ENCODE measurements around the gene SMARCD1. TPM values are rescaled to one million over a fixed set of nuclear protein-coding genes. Genes with fewer than 3 reads are reported as not detected.

SMARCD1 gene
- total and polyA plus RNA-seq, 9 of the 15 experiments (the other 6 are each of a cell fraction or from before 2014, with no cell fraction given) = 0.86 to 91.7 (median 48.0) TPM

DNA sequence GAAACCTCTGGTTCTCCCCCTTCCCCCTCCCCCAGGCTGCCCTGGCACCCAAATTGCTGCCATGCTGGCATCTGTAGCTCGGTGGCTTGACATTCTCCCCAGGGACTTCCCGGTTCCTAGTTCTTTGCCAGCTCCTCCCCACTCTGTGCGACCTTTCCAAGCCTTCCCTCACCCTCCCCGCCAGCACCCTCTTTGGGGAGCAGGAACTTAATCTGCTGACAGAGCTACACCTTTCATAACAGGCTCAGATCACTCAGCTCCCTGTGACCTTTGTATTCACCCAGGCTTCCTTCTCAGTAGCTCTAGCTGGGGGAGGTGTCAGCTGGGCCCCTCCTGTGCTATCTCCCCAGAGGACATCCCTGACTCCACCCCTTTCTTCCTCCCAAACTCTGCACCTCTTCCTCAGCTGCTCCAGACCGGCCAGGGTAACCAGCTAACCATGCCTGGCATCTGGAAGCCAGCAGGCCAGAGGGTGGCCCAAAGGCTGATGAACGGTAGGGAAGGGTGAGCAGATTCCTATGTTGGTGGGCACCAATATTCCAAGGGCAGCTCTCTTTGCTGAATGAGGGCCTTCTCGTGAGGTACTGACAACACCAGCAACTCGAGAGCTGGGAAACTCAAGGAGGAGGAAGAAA is 25.1 kb downstream of the SMARCD1 start (continued):
- TF ChIP-seq USF2 (CRISPR knock-in tag; IDR thresholded peaks at IDR 0.05) (no peak), GTF2A2 (tag; IDR thresholded peaks at IDR 0.05) (no peak), ZBTB7A (IDR thresholded peaks at IDR 0.05; ENCODE audit: borderline replicate concordance, control insufficient read depth, low read depth, low read length) (no peak), NFIC (IDR thresholded peaks at IDR 0.05) (no peak), IRF2 (CRISPR knock-in tag; IDR thresholded peaks at IDR 0.05) (no peak), ZC3H11A (IDR thresholded peaks at IDR 0.05; ENCODE audit: low read depth, low read length) (no peak), BHLHE40 (IDR thresholded peaks at IDR 0.05; ENCODE audit: low read length) (no peak), MYNN (IDR thresholded peaks at IDR 0.05) (no peak), MYNN (CRISPR knock-in tag; IDR thresholded peaks at IDR 0.05) (no peak), BCL6 (CRISPR knock-in tag; IDR thresholded peaks at IDR 0.05) (no peak), ZBTB1 (CRISPR knock-in tag; IDR thresholded peaks at IDR 0.05; ENCODE audit: borderline replicate concordance, low read depth) (no peak), ETV5 (CRISPR knock-in tag; IDR thresholded peaks at IDR 0.05; ENCODE audit: low read depth) (no peak), FOXK2 (conservative IDR thresholded peaks at IDR 0.05 in 1 of 2, IDR thresholded peaks at IDR 0.05 in 1 of 2; ENCODE audit: low read depth in 2 of 2) (peak in 1 of 2 experiments; percentile 28; a peak in 1 of 4 replicates)
- TF ChIP-seq, protein P1, sequence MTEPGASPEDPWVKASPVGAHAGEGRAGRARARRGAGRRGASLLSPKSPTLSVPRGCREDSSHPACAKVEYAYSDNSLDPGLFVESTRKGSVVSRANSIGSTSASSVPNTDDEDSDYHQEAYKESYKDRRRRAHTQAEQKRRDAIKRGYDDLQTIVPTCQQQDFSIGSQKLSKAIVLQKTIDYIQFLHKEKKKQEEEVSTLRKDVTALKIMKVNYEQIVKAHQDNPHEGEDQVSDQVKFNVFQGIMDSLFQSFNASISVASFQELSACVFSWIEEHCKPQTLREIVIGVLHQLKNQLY (CRISPR knock-in tag; conservative IDR thresholded peaks at IDR 0.05) = no peak
- TF ChIP-seq, protein P2, sequence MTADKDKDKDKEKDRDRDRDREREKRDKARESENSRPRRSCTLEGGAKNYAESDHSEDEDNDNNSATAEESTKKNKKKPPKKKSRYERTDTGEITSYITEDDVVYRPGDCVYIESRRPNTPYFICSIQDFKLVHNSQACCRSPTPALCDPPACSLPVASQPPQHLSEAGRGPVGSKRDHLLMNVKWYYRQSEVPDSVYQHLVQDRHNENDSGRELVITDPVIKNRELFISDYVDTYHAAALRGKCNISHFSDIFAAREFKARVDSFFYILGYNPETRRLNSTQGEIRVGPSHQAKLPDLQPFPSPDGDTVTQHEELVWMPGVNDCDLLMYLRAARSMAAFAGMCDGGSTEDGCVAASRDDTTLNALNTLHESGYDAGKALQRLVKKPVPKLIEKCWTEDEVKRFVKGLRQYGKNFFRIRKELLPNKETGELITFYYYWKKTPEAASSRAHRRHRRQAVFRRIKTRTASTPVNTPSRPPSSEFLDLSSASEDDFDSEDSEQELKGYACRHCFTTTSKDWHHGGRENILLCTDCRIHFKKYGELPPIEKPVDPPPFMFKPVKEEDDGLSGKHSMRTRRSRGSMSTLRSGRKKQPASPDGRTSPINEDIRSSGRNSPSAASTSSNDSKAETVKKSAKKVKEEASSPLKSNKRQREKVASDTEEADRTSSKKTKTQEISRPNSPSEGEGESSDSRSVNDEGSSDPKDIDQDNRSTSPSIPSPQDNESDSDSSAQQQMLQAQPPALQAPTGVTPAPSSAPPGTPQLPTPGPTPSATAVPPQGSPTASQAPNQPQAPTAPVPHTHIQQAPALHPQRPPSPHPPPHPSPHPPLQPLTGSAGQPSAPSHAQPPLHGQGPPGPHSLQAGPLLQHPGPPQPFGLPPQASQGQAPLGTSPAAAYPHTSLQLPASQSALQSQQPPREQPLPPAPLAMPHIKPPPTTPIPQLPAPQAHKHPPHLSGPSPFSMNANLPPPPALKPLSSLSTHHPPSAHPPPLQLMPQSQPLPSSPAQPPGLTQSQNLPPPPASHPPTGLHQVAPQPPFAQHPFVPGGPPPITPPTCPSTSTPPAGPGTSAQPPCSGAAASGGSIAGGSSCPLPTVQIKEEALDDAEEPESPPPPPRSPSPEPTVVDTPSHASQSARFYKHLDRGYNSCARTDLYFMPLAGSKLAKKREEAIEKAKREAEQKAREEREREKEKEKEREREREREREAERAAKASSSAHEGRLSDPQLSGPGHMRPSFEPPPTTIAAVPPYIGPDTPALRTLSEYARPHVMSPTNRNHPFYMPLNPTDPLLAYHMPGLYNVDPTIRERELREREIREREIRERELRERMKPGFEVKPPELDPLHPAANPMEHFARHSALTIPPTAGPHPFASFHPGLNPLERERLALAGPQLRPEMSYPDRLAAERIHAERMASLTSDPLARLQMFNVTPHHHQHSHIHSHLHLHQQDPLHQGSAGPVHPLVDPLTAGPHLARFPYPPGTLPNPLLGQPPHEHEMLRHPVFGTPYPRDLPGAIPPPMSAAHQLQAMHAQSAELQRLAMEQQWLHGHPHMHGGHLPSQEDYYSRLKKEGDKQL (CRISPR knock-in tag; IDR thresholded peaks at IDR 0.05; ENCODE audit: borderline replicate concordance) = no peak
- TF ChIP-seq, protein P3, sequence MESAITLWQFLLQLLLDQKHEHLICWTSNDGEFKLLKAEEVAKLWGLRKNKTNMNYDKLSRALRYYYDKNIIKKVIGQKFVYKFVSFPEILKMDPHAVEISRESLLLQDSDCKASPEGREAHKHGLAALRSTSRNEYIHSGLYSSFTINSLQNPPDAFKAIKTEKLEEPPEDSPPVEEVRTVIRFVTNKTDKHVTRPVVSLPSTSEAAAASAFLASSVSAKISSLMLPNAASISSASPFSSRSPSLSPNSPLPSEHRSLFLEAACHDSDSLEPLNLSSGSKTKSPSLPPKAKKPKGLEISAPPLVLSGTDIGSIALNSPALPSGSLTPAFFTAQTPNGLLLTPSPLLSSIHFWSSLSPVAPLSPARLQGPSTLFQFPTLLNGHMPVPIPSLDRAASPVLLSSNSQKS (CRISPR knock-in tag; IDR thresholded peaks at IDR 0.05) = no peak
- TF ChIP-seq, protein P4, sequence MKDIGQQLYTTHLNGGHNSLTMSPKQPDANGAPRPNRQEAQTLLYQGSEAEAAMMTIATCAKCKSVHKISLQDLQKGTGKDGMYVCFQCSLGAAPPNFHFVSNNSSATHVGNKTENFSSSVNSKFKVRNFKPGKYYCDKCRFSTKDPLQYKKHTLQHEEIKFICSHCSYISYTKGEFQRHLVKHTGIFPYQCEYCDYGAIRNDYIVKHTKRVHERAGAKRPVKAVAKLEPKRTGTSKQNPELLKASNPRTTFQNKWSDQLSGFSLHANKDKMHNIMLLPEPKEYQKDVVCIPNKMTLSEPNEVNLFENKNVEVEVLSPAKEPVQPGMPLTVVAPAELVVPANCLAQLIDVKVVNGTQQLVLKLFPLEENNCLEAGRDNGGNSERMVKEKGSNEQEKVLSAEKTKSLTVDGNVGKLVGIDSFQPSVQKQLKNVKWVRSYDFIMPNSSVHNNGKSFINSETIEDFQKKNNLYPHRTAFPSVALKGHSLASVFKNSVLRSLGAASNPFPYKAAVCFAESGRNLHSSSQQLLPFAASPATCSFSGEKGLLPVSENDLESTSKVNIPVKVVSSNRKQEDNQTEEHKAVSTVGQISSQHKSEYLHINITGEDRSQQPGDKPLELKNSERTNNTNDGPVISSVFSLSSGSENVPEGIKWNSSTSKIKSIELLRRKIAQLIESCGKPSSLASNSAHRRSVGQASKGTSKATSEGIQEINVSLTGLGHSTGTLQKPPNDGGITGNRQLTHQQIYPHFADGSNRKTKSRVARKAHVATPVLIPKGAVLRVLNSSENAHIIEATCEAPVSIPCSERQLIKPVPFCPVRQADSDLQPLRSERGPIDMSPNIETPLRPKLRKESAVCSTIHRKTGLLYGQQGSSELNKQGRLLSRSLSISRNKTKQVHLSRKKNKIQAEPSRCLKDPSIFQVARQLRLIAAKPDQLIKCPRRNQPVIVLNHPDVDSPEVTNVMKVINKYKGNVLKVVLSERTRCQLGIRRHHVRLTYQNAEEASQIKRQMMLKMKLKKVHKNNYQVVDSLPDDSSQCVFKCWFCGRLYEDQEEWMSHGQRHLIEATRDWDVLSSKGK (CRISPR knock-in tag; IDR thresholded peaks at IDR 0.05) = no peak

Data from K562 (cell line).